Measurements from ENCODE around the gene ARAF. TPM values are rescaled to one million over a fixed set of nuclear protein-coding genes. Genes with fewer than 3 reads are reported as not detected.

ARAF gene
- total RNA-seq, 1 donor from 2014 or later = 87.4 TPM

- Histone ChIP-seq H3K36me3 (no peaks in the 10 kb centered on the region), H3K27me3 (no peaks in the 10 kb centered on the region), H3K4me3 (peak overlapping the region; percentile 52), H3K4me1 (no peaks in the 10 kb centered on the region), H3K27ac (no peak overlapping the region), H3K9me3 (no peaks in the 10 kb centered on the region)
- TF ChIP-seq, protein P1, sequence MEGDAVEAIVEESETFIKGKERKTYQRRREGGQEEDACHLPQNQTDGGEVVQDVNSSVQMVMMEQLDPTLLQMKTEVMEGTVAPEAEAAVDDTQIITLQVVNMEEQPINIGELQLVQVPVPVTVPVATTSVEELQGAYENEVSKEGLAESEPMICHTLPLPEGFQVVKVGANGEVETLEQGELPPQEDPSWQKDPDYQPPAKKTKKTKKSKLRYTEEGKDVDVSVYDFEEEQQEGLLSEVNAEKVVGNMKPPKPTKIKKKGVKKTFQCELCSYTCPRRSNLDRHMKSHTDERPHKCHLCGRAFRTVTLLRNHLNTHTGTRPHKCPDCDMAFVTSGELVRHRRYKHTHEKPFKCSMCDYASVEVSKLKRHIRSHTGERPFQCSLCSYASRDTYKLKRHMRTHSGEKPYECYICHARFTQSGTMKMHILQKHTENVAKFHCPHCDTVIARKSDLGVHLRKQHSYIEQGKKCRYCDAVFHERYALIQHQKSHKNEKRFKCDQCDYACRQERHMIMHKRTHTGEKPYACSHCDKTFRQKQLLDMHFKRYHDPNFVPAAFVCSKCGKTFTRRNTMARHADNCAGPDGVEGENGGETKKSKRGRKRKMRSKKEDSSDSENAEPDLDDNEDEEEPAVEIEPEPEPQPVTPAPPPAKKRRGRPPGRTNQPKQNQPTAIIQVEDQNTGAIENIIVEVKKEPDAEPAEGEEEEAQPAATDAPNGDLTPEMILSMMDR (IDR thresholded peaks at IDR 0.05) = peak; percentile 80
- intact Hi-C loops (cut with DNase I) = loop anchor here (10.0 kb wide), 1 partner anchor 328 kb away; the partner anchor contains the start of gene UBA1
- DNase-seq = peak; percentile 90
- peak; percentile 100 for ATAC-seq
Measured at GRCh38 chrX:47523297-47523696, 37.7 kb upstream of the ARAF start.

DNA sequence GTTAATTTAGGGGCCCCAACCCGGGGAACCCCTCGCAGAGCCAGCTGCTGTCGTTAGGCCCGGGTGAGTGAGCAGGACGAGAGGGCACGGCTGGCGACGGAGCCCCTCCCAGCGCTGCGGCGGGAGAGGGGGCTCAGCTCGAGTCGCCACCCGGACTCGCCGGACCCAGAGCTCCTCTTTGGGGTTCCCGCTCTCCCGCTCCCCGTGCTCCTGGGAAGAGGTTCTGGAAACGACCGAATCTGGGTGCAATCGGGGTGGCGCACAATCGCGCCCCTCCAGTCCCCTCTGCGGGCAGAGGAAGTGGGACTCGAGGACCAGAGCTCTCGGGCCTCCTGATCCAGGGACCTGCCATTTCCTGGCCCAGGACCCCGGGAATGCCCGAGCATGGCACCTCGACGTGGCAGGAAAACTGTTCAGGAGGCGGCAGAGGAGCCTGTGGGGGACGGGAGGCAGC lies 37.3 kb upstream of the ARAF start:
- Histone ChIP-seq H3K9me3 (no peaks in the 10 kb centered on the region), H3K4me1 (no peaks in the 10 kb centered on the region), H3K4me3 (peak overlapping the region; percentile 52), H3K27ac (no peak overlapping the region), H3K36me3 (no peaks in the 10 kb centered on the region), H3K27me3 (no peaks in the 10 kb centered on the region)
- intact Hi-C loops (cut with DNase I) = loop anchor here (10.0 kb wide), 1 partner anchor 329 kb away; the partner anchor contains the start of gene UBA1
- no peak for ATAC-seq
- TF ChIP-seq, protein P1 (IDR thresholded peaks at IDR 0.05) = no peak
- DNase-seq = no peak

GRCh38 chrX:47529548-47529947 lies 31.5 kb upstream of the ARAF start:
- ATAC-seq (no peak), DNase-seq (no peak)
- Histone ChIP-seq H3K27ac (no peak overlapping the region), H3K36me3 (no peaks in the 10 kb centered on the region), H3K4me3 (no peak overlapping the region), H3K27me3 (no peaks in the 10 kb centered on the region), H3K9me3 (no peaks in the 10 kb centered on the region), H3K4me1 (no peaks in the 10 kb centered on the region)
- intact Hi-C loops (cut with DNase I) = loop anchor here (10.0 kb wide), 1 partner anchor 335 kb away; the partner anchor contains the start of gene UBA1
- TF ChIP-seq, protein P1 (IDR thresholded peaks at IDR 0.05) = no peak

- intact Hi-C loops (cut with DNase I) = no loop called here
- Histone ChIP-seq H3K9me3 (no peaks in the 10 kb centered on the region), H3K27ac (no peak overlapping the region), H3K4me1 (no peaks in the 10 kb centered on the region), H3K27me3 (no peaks in the 10 kb centered on the region), H3K4me3 (no peak overlapping the region), H3K36me3 (no peaks in the 10 kb centered on the region)
- DNase-seq (no peak), ATAC-seq (no peak)
- TF ChIP-seq, protein P1 (IDR thresholded peaks at IDR 0.05) = no peak
Measured at GRCh38 chrX:47530049-47530448, 31.0 kb upstream of the ARAF start.

DNA sequence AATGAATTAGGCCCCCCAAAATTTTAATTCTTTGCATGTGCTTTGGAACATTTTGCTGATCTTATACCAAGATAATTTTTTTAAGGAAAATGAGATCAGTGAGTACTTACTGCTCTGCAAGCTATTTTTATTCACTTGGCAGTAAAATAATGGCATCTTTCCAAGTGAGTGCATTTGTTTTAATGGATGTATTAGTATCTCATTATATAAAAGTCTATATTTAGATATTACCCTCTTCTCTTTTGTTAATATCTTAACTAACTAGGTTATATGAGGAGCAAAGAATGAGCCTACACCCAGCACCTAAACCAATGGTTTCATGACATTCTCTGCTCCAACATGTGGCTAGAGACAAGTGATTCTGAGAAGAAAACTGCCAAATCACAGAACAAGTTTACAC lies 21.1 kb upstream of the ARAF start:
- no peak for ATAC-seq
- Histone ChIP-seq H3K36me3 (no peaks in the 10 kb centered on the region), H3K27ac (no peak overlapping the region), H3K4me3 (no peak overlapping the region), H3K4me1 (peaks cover 4% of the 10 kb centered on the region), H3K27me3 (no peaks in the 10 kb centered on the region), H3K9me3 (no peaks in the 10 kb centered on the region)
- TF ChIP-seq, protein P1 (IDR thresholded peaks at IDR 0.05) = no peak
- intact Hi-C loops (cut with DNase I) = no loop called here
- no peak for DNase-seq
